IMR-90 (cell line): Measurements from ENCODE around the gene CLEC14A. TPM values are rescaled to one million over a fixed set of nuclear protein-coding genes. Genes with fewer than 3 reads are reported as not detected.

Source experiments
- ATAC-seq: fragments of 200-7000 bp; cut with Tn5 transposase; 2 replicates; pipeline ENCODE4 v1.9.1; 2020; ENCODE audit warnings: low read depth, mild to moderate bottlenecking, moderate library complexity
- BruUV-seq: library from RNA; stranded (reverse); fragments of 400-500 nt; replicated peaks from 2 replicates; lab custom pipeline; 2021; lab: Mats Ljungman, UMichigan
- CTCF ChIA-PET: fragments of 300-600 bp; formaldehyde crosslinking; extraction: SDS; loops from one replicate; lab custom pipeline; 2021; ENCODE audit warnings: antibody characterized with exemption; lab: Yijun Ruan, JAX
- POLR2A ChIA-PET: fragments of 300-600 bp; sonication (Branson Sonifier 250); formaldehyde crosslinking; loops from one replicate; lab custom pipeline; 2022; ENCODE audit warnings: antibody characterized with exemption; ENCODE audit not compliant: unreplicated experiment; lab: Charles Lee
- DNase-seq: peaks from one replicate; pipeline ENCODE4 v3.0.0; 2013
- H2AFZ ChIP-seq: replicated peaks from 2 replicates; pipeline ENCODE3; 2013; ENCODE audit warnings: low read length, mild to moderate bottlenecking; ENCODE audit not compliant: poor library complexity
- H2AK5ac ChIP-seq: 2 replicates; pipeline ENCODE4 v1.6.1; 2013; ENCODE audit warnings: low read depth, low read length, inconsistent platforms
- H2AK9ac ChIP-seq: replicated peaks from 2 replicates; pipeline ENCODE3; 2013; ENCODE audit warnings: mild to moderate bottlenecking, low read depth, low read length, moderate library complexity; ENCODE audit not compliant: poor library complexity
- H2BK120ac ChIP-seq: 2 replicates; pipeline ENCODE4 v1.6.1; 2013; ENCODE audit warnings: low read depth, low read length, inconsistent platforms
- H2BK15ac ChIP-seq: 3 replicates; pipeline ENCODE4 v1.6.1; 2013; ENCODE audit warnings: low read depth, low read length, inconsistent platforms
- H2BK20ac ChIP-seq: 2 replicates; pipeline ENCODE4 v1.6.1; 2013; ENCODE audit warnings: low read depth, mild to moderate bottlenecking, inconsistent platforms, low read length, moderate library complexity
- H2BK5ac ChIP-seq: 2 replicates; pipeline ENCODE4 v1.6.1; 2013; ENCODE audit warnings: mild to moderate bottlenecking, low read depth, low read length, inconsistent platforms; ENCODE audit not compliant: poor library complexity, severe bottlenecking
- H3K14ac ChIP-seq: replicated peaks from 2 replicates; pipeline ENCODE4 v1.6.1; 2013; ENCODE audit warnings: low read depth, low read length, inconsistent platforms
- H3K18ac ChIP-seq: 2 replicates; pipeline ENCODE4 v1.6.1; 2013; ENCODE audit warnings: low read depth, low read length, control low read depth
- H3K23ac ChIP-seq: 2 replicates; pipeline ENCODE4 v1.6.1; 2013; ENCODE audit warnings: low read depth, low read length, inconsistent platforms
- H3K27ac ChIP-seq: 2 replicates; pipeline ENCODE4 v1.5.1; 2013; ENCODE audit warnings: mild to moderate bottlenecking, control low read depth, low read length; ENCODE audit not compliant: insufficient read depth
- H3K27me3 ChIP-seq: 2 replicates; pipeline ENCODE4 v1.6.1; 2013; ENCODE audit warnings: low read length; ENCODE audit not compliant: control insufficient read depth, insufficient read depth
- H3K36me3 ChIP-seq: 2 replicates; pipeline ENCODE4 v1.6.1; 2013; ENCODE audit warnings: low read length, mixed read lengths; ENCODE audit not compliant: control insufficient read depth, insufficient read depth
- H3K4ac ChIP-seq: 2 replicates; pipeline ENCODE4 v1.6.1; 2013; ENCODE audit warnings: low read depth, low read length, inconsistent platforms
- H3K4me1 ChIP-seq: 2 replicates; pipeline ENCODE4 v1.6.1; 2013; ENCODE audit warnings: low read length, mixed read lengths; ENCODE audit not compliant: control insufficient read depth, insufficient read depth
- H3K4me2 ChIP-seq: 2 replicates; pipeline ENCODE4 v1.6.1; 2013; ENCODE audit warnings: low read depth, mild to moderate bottlenecking, control low read depth, low read length, moderate library complexity
- H3K4me3 ChIP-seq: 2 replicates; pipeline ENCODE4 v1.5.1; 2013; ENCODE audit warnings: low read depth, mild to moderate bottlenecking, control low read depth, low read length, moderate library complexity; ENCODE audit not compliant: insufficient read depth
- H3K56ac ChIP-seq: 2 replicates; pipeline ENCODE4 v1.6.1; 2013; ENCODE audit warnings: low read length, inconsistent platforms; ENCODE audit not compliant: insufficient read depth; ENCODE audit errors: extremely low read depth
- H3K79me1 ChIP-seq, 2 experiments: 2 replicates each; pipeline ENCODE4 v1.6.1; 2013; ENCODE audit warnings: low read length in 2 of 2, inconsistent platforms in 1 of 2, low read depth in 1 of 2
- H3K9ac ChIP-seq: 2 replicates; pipeline ENCODE4 v1.6.1; 2013; ENCODE audit warnings: low read depth, low read length, control low read depth
- H3K9me1 ChIP-seq: 2 replicates; pipeline ENCODE4 v1.6.1; 2013; ENCODE audit warnings: low read length, inconsistent platforms; ENCODE audit not compliant: insufficient read depth
- H3K9me3 ChIP-seq: 2 replicates; pipeline ENCODE4 v1.6.1; 2013; ENCODE audit warnings: low read length; ENCODE audit not compliant: control insufficient read depth, insufficient read depth
- H4K20me1 ChIP-seq: 2 replicates; pipeline ENCODE4 v1.6.1; 2013; ENCODE audit warnings: low read length, inconsistent platforms; ENCODE audit not compliant: insufficient read depth
- H4K5ac ChIP-seq: 2 replicates; pipeline ENCODE4 v1.6.1; 2013; ENCODE audit warnings: mild to moderate bottlenecking, low read depth, low read length, control low read depth
- H4K8ac ChIP-seq, 2 experiments: 2 replicates each; pipeline ENCODE4 v1.6.1; 2013; ENCODE audit warnings: low read depth in 2 of 2, low read length in 2 of 2, control low read depth in 1 of 2, inconsistent platforms in 1 of 2
- H4K91ac ChIP-seq: 2 replicates; pipeline ENCODE4 v1.6.1; 2013; ENCODE audit warnings: low read depth, low read length, inconsistent platforms; ENCODE audit not compliant: insufficient read depth
- CEBPB ChIP-seq: IDR thresholded peaks from 2 replicates; pipeline ENCODE4 v1.6.1; 2012; ENCODE audit warnings: low read depth, low read length, improper control_type of control experiment
- CHD1 ChIP-seq: IDR thresholded peaks from 2 replicates; pipeline ENCODE4 v1.6.1; 2012; ENCODE audit warnings: low read depth, low read length, improper control_type of control experiment
- ELK1 ChIP-seq: fragments of 150-350 bp; IDR thresholded peaks from 2 replicates; pipeline ENCODE4 v1.6.1; 2016; ENCODE audit warnings: low read depth, mild to moderate bottlenecking, low read length, moderate library complexity, borderline replicate concordance
- FOS ChIP-seq: fragments of 150-350 bp; IDR thresholded peaks from 2 replicates; pipeline ENCODE4 v1.6.1; 2016; ENCODE audit warnings: low read depth, low read length
- POLR2A ChIP-seq: IDR thresholded peaks from 2 replicates; pipeline ENCODE4 v1.6.1; 2012; ENCODE audit warnings: mild to moderate bottlenecking, low read depth, low read length
- WGBS, 2 experiments: methylation state at CpG; one replicate each; pipeline versions ENCODE4 v1.1.5 to v1.1.7; 2013; ENCODE audit warnings: missing lambda C conversion rate in 2 of 2; ENCODE audit not compliant: insufficient read length in 1 of 2; ENCODE audit errors: extremely low coverage in 2 of 2; 5-methylcytosine and 5-hydroxymethylcytosine counted together
- dilution Hi-C: fragments of 300-500 bp; cut with HindIII; formaldehyde crosslinking; loops from one replicate; pipeline ENCODE4 v1.14.3; 2018; ENCODE audit warnings: low sequenced_read_pairs; ENCODE audit not compliant: unreplicated experiment
- in situ Hi-C: fragments of 300-500 bp; cut with MboI; formaldehyde crosslinking; loops from 3 replicates; pipeline ENCODE4 v1.14.3; 2019; ENCODE audit warnings: low sequenced_read_pairs, inconsistent platforms, mixed read lengths
- intact Hi-C: fragments of 100-400 bp; cut with micrococcal nuclease; formaldehyde crosslinking; loops from 2 replicates; pipeline ENCODE4 v1.10.0; 2022
- polyA plus RNA-seq, 3 experiments: library from polyadenylated mRNA; depleted of rRNA; stranded (reverse); fragments of >200 nt; gene quantifications; 2 replicates each; pipeline ENCODE4 v1.2.3, GENCODE V29; 2012; ENCODE audit warnings: low replicate concordance in 1 of 3
- total RNA-seq: library from RNA; depleted of rRNA; stranded (reverse); fragments of >200 nt; gene quantifications from 2 replicates; pipeline ENCODE4 v1.2.3, GENCODE V29; 2012
- TF ChIP-seq, protein P1 (sequence below): fragments of 150-350 bp; IDR thresholded peaks from 2 replicates; pipeline ENCODE4 v1.6.1; 2017; ENCODE audit warnings: mild to moderate bottlenecking, antibody characterized with exemption, low read length, low read depth

The CLEC14A gene
- total and polyA plus RNA-seq, 2 of the 4 experiments (the other 2 are of a cell fraction), result 3.0 to 6.2 TPM

DNA sequence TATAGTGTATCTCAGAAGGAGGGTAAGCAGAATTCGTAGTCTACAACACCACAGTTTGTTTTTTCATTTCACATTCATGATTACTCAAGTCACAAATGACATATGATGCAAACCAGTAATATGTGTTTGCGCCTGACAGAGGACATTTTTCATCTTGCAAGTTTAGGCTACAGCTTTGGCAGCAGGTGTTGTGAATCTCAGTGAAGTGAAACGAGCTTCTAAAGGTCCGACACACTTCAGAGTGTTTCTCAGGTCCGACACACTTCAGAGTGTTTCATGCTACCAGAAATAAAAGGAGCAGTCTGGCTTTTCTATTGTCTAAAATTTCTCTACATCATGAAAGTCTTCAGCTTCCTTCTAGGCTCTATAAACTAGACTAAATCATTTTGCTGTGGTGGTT, 22.7 kb downstream of the CLEC14A start:
- Histone ChIP-seq H3K4me1 (peaks cover 2% of the 10 kb centered on the region; the same call in 1 of the 2 replicates), H3K27me3 (no peaks in the 10 kb centered on the region), H4K91ac (no peak overlapping the region), H4K5ac (no peak overlapping the region), H3K23ac (no peak overlapping the region), H2BK20ac (no peak overlapping the region), H4K20me1 (no peaks in the 10 kb centered on the region), H3K4me2 (no peak overlapping the region), H3K9ac (no peak overlapping the region), H3K18ac (no peak overlapping the region), H3K14ac (no peak overlapping the region), H3K9me3 (no peaks in the 10 kb centered on the region), H3K36me3 (no peaks in the 10 kb centered on the region), H3K79me1 (no peaks in the 10 kb centered on the region), H3K9me1 (no peaks in the 10 kb centered on the region; the same call in 1 of the 2 replicates), H3K27ac (no peak overlapping the region), H3K4ac (no peak overlapping the region), H2AK5ac (no peak overlapping the region), H3K56ac (no peak overlapping the region), H2BK15ac (no peak overlapping the region), H4K8ac (no peak overlapping the region), H2BK5ac (no peak overlapping the region), H3K4me3 (no peak overlapping the region), H2AFZ (no peak overlapping the region), H2BK120ac (no peak overlapping the region), H2AK9ac (no peak overlapping the region)
- BruUV-seq, result no TSS peak
- dilution Hi-C loops (no loop called here), in situ Hi-C loops (no loop called here), intact Hi-C loops (no loop called here)
- DNase-seq, result no peak
- TF ChIP-seq FOS (no peak), CEBPB (no peak), POLR2A (no peak), ELK1 (no peak), CHD1 (no peak)
- TF ChIP-seq, protein P1, sequence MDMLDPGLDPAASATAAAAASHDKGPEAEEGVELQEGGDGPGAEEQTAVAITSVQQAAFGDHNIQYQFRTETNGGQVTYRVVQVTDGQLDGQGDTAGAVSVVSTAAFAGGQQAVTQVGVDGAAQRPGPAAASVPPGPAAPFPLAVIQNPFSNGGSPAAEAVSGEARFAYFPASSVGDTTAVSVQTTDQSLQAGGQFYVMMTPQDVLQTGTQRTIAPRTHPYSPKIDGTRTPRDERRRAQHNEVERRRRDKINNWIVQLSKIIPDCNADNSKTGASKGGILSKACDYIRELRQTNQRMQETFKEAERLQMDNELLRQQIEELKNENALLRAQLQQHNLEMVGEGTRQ, result no peak
- 50% methylated on average over 2 of the region's 5 CpGs; no CpG with 5 or more reads in 1 of the 2 experiments for WGBS, 2 experiments
- ATAC-seq, result no peak
- POLR2A ChIA-PET, result no interaction called here
- CTCF ChIA-PET, result no interaction called here
